NCI-H748 (cell line): ENCODE results near the gene ZNF568.
A peak's percentile ranks its signal among the peaks of the same experiment; 100 is the strongest.

Experiments used
- DNase-seq: peaks from one replicate; lab custom pipeline; 2025; ENCODE audit not compliant: unreplicated experiment; lab: John Stamatoyannopoulos, UW

Gene ZNF568

GRCh38 chr19:36915992-36916830 lies at the start of gene ZNF568, which contains the start of gene ZNF829:
Gene ZNF568 (plus strand): TSS chr19:36916332. CDS start chr19:36922771, 6,439 bp downstream.
Gene ZNF829 (minus strand): TSS chr19:36916291. CDS start chr19:36915167, 1,124 bp downstream.
- DNase-seq: peak; percentile 94

- DNase-seq: no peak
Measured at GRCh38 chr19:36876993-36877938, 38.9 kb upstream of the ZNF568 start.

- DNase-seq: no peak
Measured at GRCh38 chr19:36891768-36892357, 24.3 kb upstream of the ZNF568 start.

- no peak for DNase-seq
Measured at GRCh38 chr19:36894849-36895383, 21.2 kb upstream of the ZNF568 start.

- DNase-seq: no peak
Measured at GRCh38 chr19:36898422-36898821, 17.7 kb upstream of the ZNF568 start.

- DNase-seq: peak; percentile 32
Measured at GRCh38 chr19:36916991-36917390, 859 bp downstream of the ZNF568 start.

- DNase-seq: no peak
Measured at GRCh38 chr19:36918090-36918489, 2.0 kb downstream of the ZNF568 start.

GRCh38 chr19:36931684-36932083 lies 15.6 kb downstream of the ZNF568 start:
- no peak for DNase-seq

GRCh38 chr19:36939153-36939552 lies 23.0 kb downstream of the ZNF568 start:
- no peak for DNase-seq

- peak; percentile 6 for DNase-seq
Measured at GRCh38 chr19:36950335-36951119, 34.4 kb downstream of the ZNF568 start.

- no peak for DNase-seq
Measured at GRCh38 chr19:36962346-36962745, 46.2 kb downstream of the ZNF568 start.

GRCh38 chr19:36963280-36963679 lies 47.1 kb downstream of the ZNF568 start:
- DNase-seq: peak; percentile 90

- DNase-seq: no peak
Measured at GRCh38 chr19:36972571-36972970, 56.4 kb downstream of the ZNF568 start.

GRCh38 chr19:36973021-36973843 lies 57.1 kb downstream of the ZNF568 start:
- peak; percentile 75 for DNase-seq

- DNase-seq: no peak
Measured at GRCh38 chr19:36973844-36974195, 57.7 kb downstream of the ZNF568 start.

GRCh38 chr19:36986131-36986530 lies 70.0 kb downstream of the ZNF568 start:
- DNase-seq: no peak

GRCh38 chr19:36986601-36987000 lies 70.5 kb downstream of the ZNF568 start:
- DNase-seq: peak; percentile 88

GRCh38 chr19:36987091-36987490 lies 71.0 kb downstream of the ZNF568 start:
- peak; percentile 37 for DNase-seq

- DNase-seq: no peak
Measured at GRCh38 chr19:36997152-36997842, 81.2 kb downstream of the ZNF568 start.
